HepG2 (cell line): ENCODE results near the gene BCAS2. TPM values are rescaled to one million over a fixed set of nuclear protein-coding genes. Genes with fewer than 3 reads are reported as not detected.

ENCODE experiments used
- BRCA1 ChIP-seq: sonication (generic); formaldehyde crosslinking; IDR thresholded peaks from 2 replicates; pipeline ENCODE4 v1.4.0; 2020; ENCODE audit warnings: missing genetic modification reagents
- BRD4 ChIP-seq: sonication (generic); formaldehyde crosslinking; IDR thresholded peaks from 2 replicates; pipeline ENCODE4 v1.4.0; 2020; ENCODE audit warnings: missing genetic modification reagents
- CBX1 ChIP-seq: IDR thresholded peaks from one replicate; pipeline ENCODE4 v1.6.1; 2016; ENCODE audit warnings: antibody characterized with exemption, low read depth
- ESRRA ChIP-seq: sonication (generic); formaldehyde crosslinking; IDR thresholded peaks from 2 replicates; pipeline ENCODE4 v1.5.1; 2020; ENCODE audit warnings: mild to moderate bottlenecking, low read depth, missing genetic modification reagents
- GATAD1 ChIP-seq: IDR thresholded peaks from 2 replicates; pipeline ENCODE4 v1.6.1; 2016; ENCODE audit warnings: missing genetic modification reagents, missing compliant biosample characterization
- HMGA1 ChIP-seq: sonication (generic); formaldehyde crosslinking; conservative IDR thresholded peaks from 2 replicates; pipeline ENCODE4 v1.4.0; 2020; ENCODE audit warnings: missing genetic modification reagents
- KDM2A ChIP-seq: sonication (generic); formaldehyde crosslinking; IDR thresholded peaks from 2 replicates; pipeline ENCODE4 v1.4.0; 2020; ENCODE audit warnings: low read depth, missing genetic modification reagents, borderline replicate concordance
- KLF11 ChIP-seq: IDR thresholded peaks from 2 replicates; pipeline ENCODE4 v1.6.1; 2016; ENCODE audit warnings: missing compliant biosample characterization
- PAX8 ChIP-seq: sonication (generic); formaldehyde crosslinking; IDR thresholded peaks from 2 replicates; pipeline ENCODE4 v1.8.0; 2022; ENCODE audit warnings: mild to moderate bottlenecking, missing genetic modification reagents, borderline replicate concordance
- PCBP1 ChIP-seq: fragments of 200-400 bp; formaldehyde crosslinking; IDR thresholded peaks from 2 replicates; pipeline ENCODE4 v1.6.1; 2017; ENCODE audit warnings: mild to moderate bottlenecking, low read depth, low read length, borderline replicate concordance
- PHB2 ChIP-seq: fragments of 450-650 bp; IDR thresholded peaks from 2 replicates; pipeline ENCODE4 v1.6.1; 2018; ENCODE audit not compliant: partially characterized antibody
- RBAK ChIP-seq: sonication (generic); formaldehyde crosslinking; IDR thresholded peaks from 2 replicates; pipeline ENCODE4 v1.5.1; 2020; ENCODE audit warnings: mild to moderate bottlenecking, missing genetic modification reagents
- SRY ChIP-seq: sonication (generic); formaldehyde crosslinking; IDR thresholded peaks from 2 replicates; pipeline ENCODE4 v1.8.0; 2022; ENCODE audit warnings: mild to moderate bottlenecking, missing genetic modification reagents
- ZFX ChIP-seq: sonication (generic); formaldehyde crosslinking; IDR thresholded peaks from 2 replicates; pipeline ENCODE4 v1.4.0; 2020; ENCODE audit warnings: mild to moderate bottlenecking, low read depth, missing genetic modification reagents, moderate library complexity
- ZFY ChIP-seq: sonication (generic); formaldehyde crosslinking; IDR thresholded peaks from 2 replicates; pipeline ENCODE4 v1.4.0; 2020; ENCODE audit warnings: missing genetic modification reagents
- ZNF263 ChIP-seq: sonication (generic); formaldehyde crosslinking; IDR thresholded peaks from 2 replicates; pipeline ENCODE4 v1.4.0; 2020; ENCODE audit warnings: missing genetic modification reagents
- ZNF629 ChIP-seq: sonication (generic); formaldehyde crosslinking; conservative IDR thresholded peaks from 2 replicates; pipeline ENCODE4 v1.5.0; 2020; ENCODE audit warnings: missing genetic modification reagents
- ZNF652 ChIP-seq: IDR thresholded peaks from 2 replicates; pipeline ENCODE4 v1.6.1; 2016; ENCODE audit warnings: low read depth, borderline replicate concordance
- ZSCAN20 ChIP-seq: sonication (generic); formaldehyde crosslinking; IDR thresholded peaks from 2 replicates; pipeline ENCODE4 v1.4.0; 2020; ENCODE audit warnings: missing genetic modification reagents, mild to moderate bottlenecking, borderline replicate concordance
- polyA plus RNA-seq, 8 experiments: library from polyadenylated mRNA; depleted of rRNA in 3 of 8; stranded (reverse) in 7 of 8; unstranded in 1 of 8; fragments of >200 nt; fragmentation: Illumina TruSeq in 4 of 8; extraction: Trizol in 4 of 8; gene quantifications; 2 replicates each; pipeline versions ENCODE4 v1.2.1 to v1.2.3, GENCODE V29; 2011 to 2016; ENCODE audit warnings: low read depth in 4 of 8, missing spikeins in 1 of 8, mixed read lengths in 1 of 8; ENCODE audit not compliant: insufficient read depth in 1 of 8
- total RNA-seq, 5 experiments: library from RNA; depleted of rRNA; stranded (reverse); fragments of >200 nt; fragmentation: Illumina TruSeq; extraction: Trizol; gene quantifications; 2 replicates each; pipeline ENCODE4 v1.2.3, GENCODE V29; 2016; ENCODE audit warnings: low read depth in 1 of 5
- TF ChIP-seq, protein P1 (sequence below): sonication (generic); formaldehyde crosslinking; IDR thresholded peaks from 2 replicates; pipeline ENCODE4 v1.8.0; 2022; ENCODE audit warnings: mild to moderate bottlenecking, missing genetic modification reagents, moderate library complexity
- TF ChIP-seq, protein P2 (sequence below): sonication (generic); formaldehyde crosslinking; IDR thresholded peaks from 2 replicates; pipeline ENCODE4 v1.4.0; 2020; ENCODE audit warnings: missing genetic modification reagents
- TF ChIP-seq, protein P3 (sequence below): sonication (generic); formaldehyde crosslinking; IDR thresholded peaks from 2 replicates; pipeline ENCODE4 v1.5.0; 2020; ENCODE audit warnings: missing genetic modification reagents
- TF ChIP-seq, protein P4 (sequence below): sonication (generic); formaldehyde crosslinking; IDR thresholded peaks from 2 replicates; pipeline ENCODE4 v1.4.0; 2020; ENCODE audit warnings: mild to moderate bottlenecking, missing genetic modification reagents

The BCAS2 gene
- total and polyA plus RNA-seq, 2 of the 13 experiments (the other 11 are each of a cell fraction or from before 2014, with no cell fraction given) = 18.0 to 47.4 TPM

DNA sequence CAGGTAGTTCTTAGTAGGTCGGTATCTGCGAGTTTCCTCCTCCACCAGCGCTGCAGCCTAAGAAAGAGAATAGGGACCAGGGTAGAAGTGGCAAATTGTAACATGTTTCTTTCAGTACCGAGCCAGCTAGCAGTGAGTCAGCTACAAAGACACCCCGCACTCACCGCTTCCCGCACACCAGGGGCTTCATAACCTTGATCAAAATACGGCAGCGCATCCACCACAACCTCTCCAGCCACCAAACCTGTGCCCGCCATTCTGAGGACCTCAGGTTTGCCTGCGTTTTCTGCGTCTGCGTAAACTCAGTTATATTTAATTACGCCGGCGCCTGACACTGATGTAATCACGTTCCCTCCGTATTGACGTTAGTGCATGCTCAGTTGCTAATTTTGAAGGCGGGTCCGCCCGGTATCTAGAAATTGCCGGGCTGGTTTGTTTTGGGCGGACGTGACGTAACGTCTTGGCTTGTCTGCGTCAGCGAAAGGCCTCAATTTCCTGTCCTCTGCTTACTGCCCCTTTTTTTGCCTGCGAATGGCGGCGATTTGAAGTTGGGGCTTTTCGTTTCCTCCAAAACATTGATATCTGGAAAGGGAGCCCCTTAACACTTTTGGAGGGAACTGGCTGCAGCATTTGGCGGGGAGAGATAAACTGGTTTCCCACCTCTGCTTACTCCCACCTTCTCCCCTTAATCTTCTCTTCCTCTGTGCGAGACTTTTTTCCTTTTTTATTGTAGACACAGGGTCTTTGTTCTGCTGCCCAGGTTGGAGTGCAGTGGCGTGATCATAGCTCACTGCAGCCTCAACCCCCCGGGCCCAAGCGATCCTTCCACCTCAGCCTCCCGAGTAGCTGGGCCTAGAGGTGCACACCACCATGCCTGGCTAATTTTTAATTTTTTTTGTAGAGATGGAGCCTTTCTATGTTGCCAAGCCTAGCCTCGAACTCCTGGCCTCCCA is at the start of gene BCAS2 (continued):
- TF ChIP-seq PAX8 (CRISPR knock-in tag) (no peak), ZNF263 (CRISPR knock-in tag) (no peak), BRD4 (CRISPR knock-in tag) (0 out of 2 replicates have a peak, but pooled peaks have one; percentile 42), ZNF652 (CRISPR knock-in tag) (no peak), KDM2A (CRISPR knock-in tag) (peak; percentile 75; the same call in 1 of the 2 replicates), ESRRA (no peak), SRY (no peak), CBX1 (no peak), PCBP1 (no peak), HMGA1 (CRISPR knock-in tag) (no peak), ZSCAN20 (CRISPR knock-in tag) (no peak), BRCA1 (CRISPR knock-in tag) (no peak), PHB2 (no peak), ZNF629 (CRISPR knock-in tag) (no peak), ZFY (CRISPR knock-in tag) (peak; percentile 78), GATAD1 (peak; percentile 92), ZFX (peak; percentile 77), KLF11 (CRISPR knock-in tag) (no peak), RBAK (CRISPR knock-in tag) (no peak)
- TF ChIP-seq, protein P1, sequence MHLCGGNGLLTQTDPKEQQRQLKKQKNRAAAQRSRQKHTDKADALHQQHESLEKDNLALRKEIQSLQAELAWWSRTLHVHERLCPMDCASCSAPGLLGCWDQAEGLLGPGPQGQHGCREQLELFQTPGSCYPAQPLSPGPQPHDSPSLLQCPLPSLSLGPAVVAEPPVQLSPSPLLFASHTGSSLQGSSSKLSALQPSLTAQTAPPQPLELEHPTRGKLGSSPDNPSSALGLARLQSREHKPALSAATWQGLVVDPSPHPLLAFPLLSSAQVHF (CRISPR knock-in tag) = no peak
- TF ChIP-seq, protein P2, sequence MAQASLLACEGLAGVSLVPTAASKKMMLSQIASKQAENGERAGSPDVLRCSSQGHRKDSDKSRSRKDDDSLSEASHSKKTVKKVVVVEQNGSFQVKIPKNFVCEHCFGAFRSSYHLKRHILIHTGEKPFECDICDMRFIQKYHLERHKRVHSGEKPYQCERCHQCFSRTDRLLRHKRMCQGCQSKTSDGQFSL (CRISPR knock-in tag) = no peak
- TF ChIP-seq, protein P3, sequence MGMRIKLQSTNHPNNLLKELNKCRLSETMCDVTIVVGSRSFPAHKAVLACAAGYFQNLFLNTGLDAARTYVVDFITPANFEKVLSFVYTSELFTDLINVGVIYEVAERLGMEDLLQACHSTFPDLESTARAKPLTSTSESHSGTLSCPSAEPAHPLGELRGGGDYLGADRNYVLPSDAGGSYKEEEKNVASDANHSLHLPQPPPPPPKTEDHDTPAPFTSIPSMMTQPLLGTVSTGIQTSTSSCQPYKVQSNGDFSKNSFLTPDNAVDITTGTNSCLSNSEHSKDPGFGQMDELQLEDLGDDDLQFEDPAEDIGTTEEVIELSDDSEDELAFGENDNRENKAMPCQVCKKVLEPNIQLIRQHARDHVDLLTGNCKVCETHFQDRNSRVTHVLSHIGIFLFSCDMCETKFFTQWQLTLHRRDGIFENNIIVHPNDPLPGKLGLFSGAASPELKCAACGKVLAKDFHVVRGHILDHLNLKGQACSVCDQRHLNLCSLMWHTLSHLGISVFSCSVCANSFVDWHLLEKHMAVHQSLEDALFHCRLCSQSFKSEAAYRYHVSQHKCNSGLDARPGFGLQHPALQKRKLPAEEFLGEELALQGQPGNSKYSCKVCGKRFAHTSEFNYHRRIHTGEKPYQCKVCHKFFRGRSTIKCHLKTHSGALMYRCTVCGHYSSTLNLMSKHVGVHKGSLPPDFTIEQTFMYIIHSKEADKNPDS = no peak
- TF ChIP-seq, protein P4, sequence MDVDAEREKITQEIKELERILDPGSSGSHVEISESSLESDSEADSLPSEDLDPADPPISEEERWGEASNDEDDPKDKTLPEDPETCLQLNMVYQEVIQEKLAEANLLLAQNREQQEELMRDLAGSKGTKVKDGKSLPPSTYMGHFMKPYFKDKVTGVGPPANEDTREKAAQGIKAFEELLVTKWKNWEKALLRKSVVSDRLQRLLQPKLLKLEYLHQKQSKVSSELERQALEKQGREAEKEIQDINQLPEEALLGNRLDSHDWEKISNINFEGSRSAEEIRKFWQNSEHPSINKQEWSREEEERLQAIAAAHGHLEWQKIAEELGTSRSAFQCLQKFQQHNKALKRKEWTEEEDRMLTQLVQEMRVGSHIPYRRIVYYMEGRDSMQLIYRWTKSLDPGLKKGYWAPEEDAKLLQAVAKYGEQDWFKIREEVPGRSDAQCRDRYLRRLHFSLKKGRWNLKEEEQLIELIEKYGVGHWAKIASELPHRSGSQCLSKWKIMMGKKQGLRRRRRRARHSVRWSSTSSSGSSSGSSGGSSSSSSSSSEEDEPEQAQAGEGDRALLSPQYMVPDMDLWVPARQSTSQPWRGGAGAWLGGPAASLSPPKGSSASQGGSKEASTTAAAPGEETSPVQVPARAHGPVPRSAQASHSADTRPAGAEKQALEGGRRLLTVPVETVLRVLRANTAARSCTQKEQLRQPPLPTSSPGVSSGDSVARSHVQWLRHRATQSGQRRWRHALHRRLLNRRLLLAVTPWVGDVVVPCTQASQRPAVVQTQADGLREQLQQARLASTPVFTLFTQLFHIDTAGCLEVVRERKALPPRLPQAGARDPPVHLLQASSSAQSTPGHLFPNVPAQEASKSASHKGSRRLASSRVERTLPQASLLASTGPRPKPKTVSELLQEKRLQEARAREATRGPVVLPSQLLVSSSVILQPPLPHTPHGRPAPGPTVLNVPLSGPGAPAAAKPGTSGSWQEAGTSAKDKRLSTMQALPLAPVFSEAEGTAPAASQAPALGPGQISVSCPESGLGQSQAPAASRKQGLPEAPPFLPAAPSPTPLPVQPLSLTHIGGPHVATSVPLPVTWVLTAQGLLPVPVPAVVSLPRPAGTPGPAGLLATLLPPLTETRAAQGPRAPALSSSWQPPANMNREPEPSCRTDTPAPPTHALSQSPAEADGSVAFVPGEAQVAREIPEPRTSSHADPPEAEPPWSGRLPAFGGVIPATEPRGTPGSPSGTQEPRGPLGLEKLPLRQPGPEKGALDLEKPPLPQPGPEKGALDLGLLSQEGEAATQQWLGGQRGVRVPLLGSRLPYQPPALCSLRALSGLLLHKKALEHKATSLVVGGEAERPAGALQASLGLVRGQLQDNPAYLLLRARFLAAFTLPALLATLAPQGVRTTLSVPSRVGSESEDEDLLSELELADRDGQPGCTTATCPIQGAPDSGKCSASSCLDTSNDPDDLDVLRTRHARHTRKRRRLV (CRISPR knock-in tag) = no peak
